IPS-20b (cell line): Measurements from ENCODE around the gene RYR1.
"Not testable (repeated sequence)": the region's sequence is repeated elsewhere in the genome, so short reads cannot be mapped to it uniquely, and the experiment has no call there.

ENCODE experiments used
- H3K27ac ChIP-seq: one replicate; pipeline ENCODE4 v1.5.1; 2013; ENCODE audit warnings: low read length
- H3K27me3 ChIP-seq: 2 replicates; pipeline ENCODE4 v1.6.1; 2013; ENCODE audit warnings: mild to moderate bottlenecking, low read length, inconsistent platforms; ENCODE audit not compliant: insufficient read depth
- H3K36me3 ChIP-seq: 2 replicates; pipeline ENCODE4 v1.6.1; 2013; ENCODE audit warnings: low read depth, mild to moderate bottlenecking, inconsistent platforms, low read length, moderate library complexity; ENCODE audit not compliant: insufficient read depth
- H3K4me1 ChIP-seq: 2 replicates; pipeline ENCODE4 v1.6.1; 2013; ENCODE audit warnings: mild to moderate bottlenecking, control low read depth, inconsistent platforms, low read length, moderate library complexity; ENCODE audit not compliant: insufficient read depth
- H3K4me3 ChIP-seq: 2 replicates; pipeline ENCODE4 v1.5.1; 2013; ENCODE audit warnings: mild to moderate bottlenecking, low read length, inconsistent platforms
- H3K9ac ChIP-seq: 2 replicates; pipeline ENCODE4 v1.6.1; 2013; ENCODE audit warnings: low read depth, mild to moderate bottlenecking, inconsistent platforms, low read length, moderate library complexity
- H3K9me3 ChIP-seq: 2 replicates; pipeline ENCODE4 v1.6.1; 2013; ENCODE audit warnings: mild to moderate bottlenecking, low read depth, low read length, inconsistent platforms; ENCODE audit not compliant: insufficient read depth

Gene RYR1

DNA sequence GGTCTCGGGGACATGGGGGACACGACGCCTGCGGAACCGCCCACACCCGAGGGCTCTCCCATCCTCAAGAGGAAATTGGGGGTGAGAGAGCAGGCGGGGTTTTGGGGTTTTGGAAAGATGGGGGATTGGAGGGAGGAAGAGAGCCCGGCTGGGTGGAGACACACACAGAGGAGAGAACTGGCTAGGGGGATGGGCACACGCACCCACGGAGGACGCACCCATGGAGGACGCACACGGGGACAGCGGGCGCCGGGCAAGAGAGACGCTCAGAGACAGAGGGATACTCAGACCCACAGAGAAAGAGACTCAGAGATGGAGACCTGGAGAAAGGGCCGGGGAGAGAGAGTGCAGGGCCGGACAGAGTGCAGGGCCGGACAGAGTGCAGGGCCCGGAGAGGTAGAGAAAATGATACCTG, 132.2 kb downstream of the RYR1 start:
- no peak overlapping the region for H3K9ac ChIP-seq
- no peaks in the 10 kb centered on the region for H3K4me1 ChIP-seq
- H3K9me3 ChIP-seq = no peaks in the 10 kb centered on the region
- no peak overlapping the region for H3K27ac ChIP-seq
- H3K36me3 ChIP-seq = peaks cover 17% of the 10 kb centered on the region; the same call in 1 of the 2 replicates
- H3K27me3 ChIP-seq = peaks cover 5% of the 10 kb centered on the region
- no peak overlapping the region for H3K4me3 ChIP-seq

DNA sequence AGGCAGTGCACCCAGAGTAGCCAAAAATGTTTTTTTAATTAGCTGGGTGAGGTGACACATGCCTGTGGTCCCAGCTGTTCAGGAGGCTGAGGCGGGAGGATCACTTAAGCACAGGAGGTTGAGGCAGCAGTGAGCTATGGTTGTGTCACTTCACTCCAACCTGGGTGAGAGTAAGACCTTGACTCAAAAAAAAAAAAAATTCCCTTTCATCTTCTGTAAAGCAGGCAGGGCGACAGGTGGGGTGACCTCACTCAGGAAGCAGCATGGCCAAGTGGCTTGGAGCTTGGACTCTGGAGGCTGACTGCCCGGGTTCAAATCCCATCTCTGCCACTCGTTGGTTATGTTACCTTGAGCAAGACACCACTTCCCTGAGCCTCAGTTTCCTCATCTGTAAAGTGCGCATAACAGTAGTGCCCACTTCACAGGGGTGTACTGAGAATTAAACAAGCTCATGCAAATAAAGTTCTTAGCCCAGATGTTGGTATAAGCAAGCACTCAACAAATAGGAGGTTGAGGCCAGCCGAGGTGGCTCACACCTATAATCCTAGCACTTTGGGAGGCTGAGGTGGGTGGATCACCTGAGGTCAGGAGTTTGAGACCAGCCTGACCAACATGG, 136.0 kb downstream of the RYR1 start:
- H3K4me1 ChIP-seq = no peaks in the 10 kb centered on the region
- no peaks in the 10 kb centered on the region for H3K9me3 ChIP-seq
- no peak overlapping the region for H3K9ac ChIP-seq
- no peak overlapping the region for H3K27ac ChIP-seq
- no peaks in the 10 kb centered on the region; the same call in 1 of the 2 replicates for H3K36me3 ChIP-seq
- H3K27me3 ChIP-seq = peaks cover 4% of the 10 kb centered on the region
- no peak overlapping the region for H3K4me3 ChIP-seq

DNA sequence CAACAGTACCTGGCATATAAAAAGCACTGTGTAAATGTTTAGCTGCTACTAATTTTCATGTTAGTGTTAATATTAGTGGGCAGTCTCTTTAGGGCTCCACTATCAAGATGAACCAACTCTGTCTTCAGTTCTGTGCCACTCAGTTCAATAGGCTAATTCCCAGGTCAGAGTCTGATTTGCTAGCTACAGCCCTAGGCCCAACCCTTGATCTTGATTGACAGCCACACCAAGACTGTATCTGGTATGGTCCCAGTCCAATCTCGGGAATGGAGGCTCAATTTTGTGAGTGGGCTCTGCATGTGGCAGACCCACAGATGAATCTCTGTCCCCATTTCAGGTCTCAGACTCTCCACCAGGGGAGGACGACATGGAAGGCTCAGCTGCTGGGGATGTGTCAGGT, 138.2 kb downstream of the RYR1 start:
- peaks cover 7% of the 10 kb centered on the region; the same call in 1 of the 2 replicates for H3K36me3 ChIP-seq
- no peak overlapping the region for H3K9ac ChIP-seq
- no peaks in the 10 kb centered on the region for H3K4me1 ChIP-seq
- no peak overlapping the region for H3K27ac ChIP-seq
- H3K9me3 ChIP-seq = no peaks in the 10 kb centered on the region
- H3K4me3 ChIP-seq = no peak overlapping the region
- no peaks in the 10 kb centered on the region for H3K27me3 ChIP-seq

DNA sequence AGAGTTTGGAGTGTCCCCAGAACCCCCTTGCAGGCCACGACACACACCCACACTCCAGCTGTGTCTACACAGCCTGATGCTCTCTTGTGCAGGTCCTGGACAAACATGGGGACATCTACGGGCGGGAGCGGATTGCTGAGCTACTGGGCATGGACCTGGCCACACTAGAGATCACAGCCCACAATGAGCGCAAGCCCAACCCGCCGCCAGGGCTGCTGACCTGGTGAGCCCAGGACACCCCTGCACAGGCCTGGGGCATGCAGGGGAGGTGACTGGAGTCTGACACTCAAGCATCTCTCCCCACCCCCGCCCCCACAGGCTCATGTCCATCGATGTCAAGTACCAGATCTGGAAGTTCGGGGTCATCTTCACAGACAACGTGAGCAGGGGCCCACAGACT, 144.3 kb downstream of the RYR1 start:
- no peak overlapping the region for H3K9ac ChIP-seq
- no peak overlapping the region for H3K27ac ChIP-seq

DNA sequence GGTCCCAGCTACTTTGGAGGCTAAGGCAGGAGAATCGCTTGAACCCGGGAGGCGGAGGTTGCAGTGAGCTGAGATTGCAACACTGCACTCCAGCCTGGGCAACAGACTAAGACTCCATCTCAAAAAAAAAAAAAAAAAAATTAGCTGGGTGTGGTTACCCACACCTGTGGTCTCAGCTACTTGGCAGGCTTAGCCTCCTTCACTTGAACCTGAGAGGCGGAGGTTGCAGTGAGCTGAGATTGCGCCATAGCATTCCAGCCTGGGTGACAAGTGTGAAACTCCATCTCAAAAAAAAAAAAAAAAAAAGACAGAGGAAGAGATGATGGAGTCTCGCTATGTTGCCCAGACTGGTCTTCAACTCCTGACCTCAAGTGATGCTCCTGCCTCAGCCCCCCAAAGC, 145.8 kb downstream of the RYR1 start:
- H3K27me3 ChIP-seq, H3K27ac ChIP-seq, H3K9me3 ChIP-seq, H3K36me3 ChIP-seq, H3K4me1 ChIP-seq, H3K4me3 ChIP-seq, H3K9ac ChIP-seq: not testable (repeated sequence)

More for the DNA sequence above, 144.3 kb downstream of the RYR1 start:
- Histone ChIP-seq H3K36me3 (peaks cover 7% of the 10 kb centered on the region; the same call in 1 of the 2 replicates), H3K4me3 (no peak overlapping the region), H3K27me3 (no peaks in the 10 kb centered on the region), H3K4me1 (no peaks in the 10 kb centered on the region), H3K9me3 (no peaks in the 10 kb centered on the region)

DNA sequence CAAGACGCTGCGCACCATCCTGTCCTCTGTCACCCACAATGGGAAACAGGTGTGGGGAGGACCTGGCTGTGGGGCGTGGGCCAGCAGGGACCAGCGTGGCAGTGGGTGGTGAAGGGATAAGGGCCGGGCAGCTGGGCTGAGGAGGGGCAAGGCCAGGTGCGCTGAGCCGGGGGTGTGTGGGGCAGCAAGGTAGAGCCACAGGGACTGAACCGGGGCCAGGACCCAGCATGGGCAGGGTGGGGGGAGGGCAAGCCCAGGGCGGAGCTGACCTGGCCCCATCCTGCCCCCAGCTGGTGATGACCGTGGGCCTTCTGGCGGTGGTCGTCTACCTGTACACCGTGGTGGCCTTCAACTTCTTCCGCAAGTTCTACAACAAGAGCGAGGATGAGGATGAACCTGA, 146.6 kb downstream of the RYR1 start:
- H3K9me3 ChIP-seq = no peaks in the 10 kb centered on the region
- H3K4me3 ChIP-seq = no peak overlapping the region
- H3K4me1 ChIP-seq = no peaks in the 10 kb centered on the region
- peaks cover 7% of the 10 kb centered on the region; the same call in 1 of the 2 replicates for H3K36me3 ChIP-seq
- H3K27me3 ChIP-seq = no peaks in the 10 kb centered on the region
- no peak overlapping the region for H3K27ac ChIP-seq
- H3K9ac ChIP-seq = no peak overlapping the region

DNA sequence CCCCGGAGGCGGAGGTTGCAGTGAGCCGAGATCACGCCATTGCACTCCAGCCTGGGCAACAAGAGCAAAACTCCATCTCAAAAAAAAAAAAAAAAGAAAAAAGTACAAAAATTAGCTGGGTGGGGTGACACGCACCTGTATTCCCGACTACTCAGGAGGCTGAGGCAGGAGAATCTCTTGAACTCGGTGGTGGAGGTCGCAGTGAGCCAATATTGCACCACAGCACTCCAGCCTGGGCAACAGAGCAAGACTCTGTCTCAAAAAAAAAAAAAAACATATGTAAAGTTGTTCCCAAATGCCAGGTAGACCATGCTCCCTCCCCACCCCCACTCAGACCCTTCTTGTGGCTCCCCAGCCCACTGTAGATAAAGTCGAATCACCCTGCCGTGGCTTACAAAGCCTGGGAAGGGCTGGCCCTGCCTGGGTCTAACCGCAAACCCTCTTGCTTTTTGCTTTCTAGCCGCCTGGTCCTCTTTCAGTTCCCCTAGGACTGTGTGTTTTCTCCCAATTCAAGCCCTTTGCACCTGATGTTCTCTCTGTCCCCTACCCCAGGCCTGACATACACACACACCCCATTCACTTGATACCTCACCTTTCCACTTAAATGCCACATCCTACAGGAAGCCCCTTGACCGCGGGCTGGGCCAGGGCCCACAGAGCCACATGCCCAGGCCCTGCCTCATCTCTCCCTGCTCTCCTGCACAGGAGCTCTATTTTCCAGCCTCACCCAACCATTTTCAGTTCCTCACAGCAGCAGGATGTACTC, 149.9 kb downstream of the RYR1 start:
- H3K4me3 ChIP-seq = no peak overlapping the region
- no peaks in the 10 kb centered on the region for H3K9me3 ChIP-seq
- H3K9ac ChIP-seq = no peak overlapping the region
- no peaks in the 10 kb centered on the region for H3K4me1 ChIP-seq
- no peak overlapping the region for H3K27ac ChIP-seq
- no peaks in the 10 kb centered on the region for H3K27me3 ChIP-seq
- peaks cover 18% of the 10 kb centered on the region; the same call in 1 of the 2 replicates for H3K36me3 ChIP-seq

DNA sequence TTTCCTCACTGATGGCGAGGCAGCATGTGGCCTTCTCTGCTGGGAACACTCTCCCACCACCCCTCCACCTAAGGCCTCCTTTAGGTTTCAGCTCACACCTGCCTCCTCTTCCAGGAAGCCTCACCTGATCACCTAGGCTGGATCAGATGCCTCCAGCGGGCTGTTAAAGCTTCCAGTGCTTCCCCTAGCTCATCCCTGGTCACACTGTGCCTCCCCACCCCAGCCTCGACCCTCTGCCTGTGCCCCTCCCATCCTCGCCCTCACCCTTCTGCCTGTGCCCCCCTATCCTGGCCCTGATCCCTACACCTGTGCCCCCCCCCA, 150.5 kb downstream of the RYR1 start:
- H3K9ac ChIP-seq = no peak overlapping the region
- no peak overlapping the region for H3K4me3 ChIP-seq
- H3K27ac ChIP-seq = no peak overlapping the region
- no peaks in the 10 kb centered on the region for H3K9me3 ChIP-seq
- H3K36me3 ChIP-seq = peaks cover 18% of the 10 kb centered on the region; the same call in 1 of the 2 replicates
- H3K27me3 ChIP-seq = no peaks in the 10 kb centered on the region
- no peaks in the 10 kb centered on the region for H3K4me1 ChIP-seq

DNA sequence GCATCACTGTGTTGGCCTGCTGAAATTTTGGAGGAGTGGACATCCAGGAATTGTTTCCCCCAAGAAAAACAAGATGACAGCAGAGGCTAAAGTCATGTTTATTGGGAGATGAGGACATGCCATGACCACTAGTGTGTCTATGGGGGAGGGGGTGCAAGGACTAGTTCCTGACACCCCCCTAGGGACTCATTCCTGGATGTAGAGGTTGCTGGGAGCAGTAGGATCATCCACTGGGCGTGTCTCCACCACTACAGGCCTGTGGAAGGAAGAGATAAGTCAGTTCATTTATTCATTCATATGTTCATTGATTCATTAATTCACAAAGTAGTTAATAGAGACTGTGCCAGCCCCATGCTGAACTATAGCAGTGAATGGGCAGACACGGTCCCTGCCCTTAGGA, 154.1 kb downstream of the RYR1 start:
- no peak overlapping the region for H3K4me3 ChIP-seq
- no peak overlapping the region for H3K9ac ChIP-seq
- H3K27ac ChIP-seq = no peak overlapping the region
- no peaks in the 10 kb centered on the region for H3K27me3 ChIP-seq
- no peaks in the 10 kb centered on the region for H3K4me1 ChIP-seq
- peaks cover 18% of the 10 kb centered on the region; the same call in 1 of the 2 replicates for H3K36me3 ChIP-seq
- no peaks in the 10 kb centered on the region for H3K9me3 ChIP-seq

DNA sequence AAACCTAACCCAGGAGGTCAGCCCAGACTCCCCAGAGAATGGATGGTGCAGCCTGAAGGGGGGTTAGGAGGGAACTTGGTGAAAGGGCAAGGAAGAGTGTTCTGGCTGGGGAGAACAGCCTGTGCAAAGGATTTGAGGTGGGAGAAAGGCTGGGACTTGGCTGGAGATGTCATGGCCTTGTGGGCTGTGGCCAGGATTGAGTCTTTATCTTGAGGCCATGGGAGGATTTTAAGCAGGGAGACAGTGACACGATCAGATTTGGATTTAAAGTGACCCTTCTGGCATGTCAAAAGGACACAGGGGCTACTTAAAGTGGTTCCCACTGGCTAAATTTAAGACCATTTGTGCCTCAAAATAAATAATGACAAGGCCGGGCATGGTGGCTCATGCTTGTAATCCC, 154.6 kb downstream of the RYR1 start:
- Histone ChIP-seq H3K9me3 (no peaks in the 10 kb centered on the region), H3K9ac (no peak overlapping the region), H3K27me3 (no peaks in the 10 kb centered on the region), H3K4me1 (no peaks in the 10 kb centered on the region), H3K27ac (no peak overlapping the region), H3K4me3 (no peak overlapping the region), H3K36me3 (peaks cover 18% of the 10 kb centered on the region; the same call in 1 of the 2 replicates)

DNA sequence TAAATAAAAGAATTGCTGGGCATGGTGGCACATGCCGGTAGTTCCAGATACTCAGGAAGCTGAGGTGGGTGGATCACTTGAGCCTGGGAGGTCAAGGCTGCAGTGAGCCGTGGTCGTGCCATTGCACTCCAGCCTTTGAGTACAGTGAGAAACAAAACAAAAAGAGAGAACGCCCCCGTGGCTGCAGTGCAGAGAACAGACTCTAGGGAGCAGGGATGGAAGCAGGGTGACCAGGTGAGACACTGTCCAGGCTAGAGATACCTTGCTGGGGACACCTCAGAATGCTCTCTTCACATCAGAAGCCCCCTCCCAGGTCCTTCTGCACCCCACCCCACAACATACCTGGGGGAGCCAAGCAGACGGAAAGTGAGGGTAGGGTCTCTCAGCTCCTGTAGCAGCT, 159.4 kb downstream of the RYR1 start:
- no peak overlapping the region for H3K4me3 ChIP-seq
- peaks cover 3% of the 10 kb centered on the region; the same call in 1 of the 2 replicates for H3K36me3 ChIP-seq
- H3K9ac ChIP-seq = no peak overlapping the region
- no peaks in the 10 kb centered on the region for H3K9me3 ChIP-seq
- no peaks in the 10 kb centered on the region for H3K27me3 ChIP-seq
- H3K27ac ChIP-seq = no peak overlapping the region
- H3K4me1 ChIP-seq = peaks cover 3% of the 10 kb centered on the region; the same call in 1 of the 2 replicates
